GM19238 (cell line): ENCODE results near the gene MRC2.
"Not testable (repeated sequence)": the region's sequence is repeated elsewhere in the genome, so short reads cannot be mapped to it uniquely, and the experiment has no call there.

Experiments
- DNase-seq: peaks from one replicate; pipeline ENCODE4 v3.0.0; 2011; ENCODE audit warnings: low spot score; ENCODE audit not compliant: insufficient read length

The MRC2 gene

GRCh38 chr17:62680541-62681052 lies 53.1 kb downstream of the MRC2 start:
- no peak for DNase-seq

- no peak for DNase-seq
Measured at GRCh38 chr17:62681061-62681938, 53.8 kb downstream of the MRC2 start.

GRCh38 chr17:62681939-62682381 lies 54.5 kb downstream of the MRC2 start:
- no peak for DNase-seq

GRCh38 chr17:62684179-62684578 lies 56.7 kb downstream of the MRC2 start:
- DNase-seq: no peak

GRCh38 chr17:62687997-62688396 lies 60.5 kb downstream of the MRC2 start:
- no peak for DNase-seq

- no peak for DNase-seq
Measured at GRCh38 chr17:62688398-62689160, 61.1 kb downstream of the MRC2 start.

- DNase-seq: no peak
Measured at GRCh38 chr17:62689441-62690167, 62.1 kb downstream of the MRC2 start.

- DNase-seq: no peak
Measured at GRCh38 chr17:62690168-62690897, 62.9 kb downstream of the MRC2 start.

- DNase-seq: not testable (repeated sequence)
Measured at GRCh38 chr17:62691589-62691915, 64.1 kb downstream of the MRC2 start.

- DNase-seq: no peak
Measured at GRCh38 chr17:62692159-62692651, 64.7 kb downstream of the MRC2 start.

- no peak for DNase-seq
Measured at GRCh38 chr17:62692721-62693431, 65.4 kb downstream of the MRC2 start.

GRCh38 chr17:62693616-62694409 lies 66.3 kb downstream of the MRC2 start:
- DNase-seq: no peak

GRCh38 chr17:62695093-62695738 lies 67.7 kb downstream of the MRC2 start:
- not testable (repeated sequence) for DNase-seq

GRCh38 chr17:62696256-62696655 lies 68.8 kb downstream of the MRC2 start:
- no peak for DNase-seq

GRCh38 chr17:62696726-62697490 lies 69.4 kb downstream of the MRC2 start:
- DNase-seq: no peak

GRCh38 chr17:62698459-62698858 lies 71.0 kb downstream of the MRC2 start:
- DNase-seq: not testable (repeated sequence)

GRCh38 chr17:62700964-62701705 lies 73.7 kb downstream of the MRC2 start:
- no peak for DNase-seq
